Measurements from ENCODE around the gene ITPR1. TPM values are rescaled to one million over a fixed set of nuclear protein-coding genes. Genes with fewer than 3 reads are reported as not detected.
A peak's percentile ranks its signal among the peaks of the same experiment; 100 is the strongest.

Gene ITPR1
- total RNA-seq, 1 donor from 2014 or later, result 143 TPM

- Mint-ChIP-seq H3K27me3 (no peaks in the 10 kb centered on the region), H3K27ac (no peak overlapping the region), H3K4me1 (peaks cover 17% of the 10 kb centered on the region), H3K4me3 (no peak overlapping the region), H3K9me3 (no peaks in the 10 kb centered on the region), H3K36me3 (ENCODE audit: low read depth) (peaks cover 92% of the 10 kb centered on the region)
- no peak for DNase-seq
- ATAC-seq (ENCODE audit: low read depth), result no peak
- no peak for TF ChIP-seq CTCF (IDR thresholded peaks at IDR 0.05)
- CTCF ChIA-PET, result no interaction called here
- POLR2A ChIA-PET, result no interaction called here
- intact Hi-C loops (cut with micrococcal nuclease), result no loop called here
Measured at GRCh38 chr3:4780545-4780957, 287.4 kb downstream of the ITPR1 start.

GRCh38 chr3:4782095-4782494, 288.9 kb downstream of the ITPR1 start:
- no peak for TF ChIP-seq CTCF (IDR thresholded peaks at IDR 0.05)
- H3K4me3 Mint-ChIP-seq, result no peak overlapping the region
- no peak overlapping the region for H3K27ac Mint-ChIP-seq
- no peak for ATAC-seq (ENCODE audit: low read depth)
- H3K4me1 Mint-ChIP-seq, result peaks cover 3% of the 10 kb centered on the region
- intact Hi-C loops (cut with micrococcal nuclease), result no loop called here
- H3K27me3 Mint-ChIP-seq, result no peaks in the 10 kb centered on the region
- peaks cover 91% of the 10 kb centered on the region for H3K36me3 Mint-ChIP-seq (ENCODE audit: low read depth)
- ChIA-PET CTCF (no interaction called here), POLR2A (no interaction called here)
- DNase-seq, result no peak
- no peaks in the 10 kb centered on the region for H3K9me3 Mint-ChIP-seq

- TF ChIP-seq CTCF (IDR thresholded peaks at IDR 0.05), result no peak
- DNase-seq, result no peak
- intact Hi-C loops (cut with micrococcal nuclease), result no loop called here
- no peaks in the 10 kb centered on the region for H3K27me3 Mint-ChIP-seq
- H3K4me1 Mint-ChIP-seq, result no peaks in the 10 kb centered on the region
- peak overlapping the region; percentile 43 for H3K27ac Mint-ChIP-seq
- ATAC-seq (ENCODE audit: low read depth), result no peak
- H3K4me3 Mint-ChIP-seq, result no peak overlapping the region
- POLR2A ChIA-PET, result interaction anchor here (0.9 kb wide), 1 partner anchor 241 kb away, joined by 3 read pairs; no protein-coding TSS in a partner anchor
- peaks cover 92% of the 10 kb centered on the region for H3K36me3 Mint-ChIP-seq (ENCODE audit: low read depth)
- no peaks in the 10 kb centered on the region for H3K9me3 Mint-ChIP-seq
- CTCF ChIA-PET, result no interaction called here
Measured at GRCh38 chr3:4785551-4785950, 292.4 kb downstream of the ITPR1 start.

- H3K27ac Mint-ChIP-seq, result no peak overlapping the region
- POLR2A ChIA-PET, result no interaction called here
- DNase-seq (no peak), ATAC-seq (ENCODE audit: low read depth) (no peak)
- H3K4me1 Mint-ChIP-seq, result no peaks in the 10 kb centered on the region
- H3K4me3 Mint-ChIP-seq, result no peak overlapping the region
- no peaks in the 10 kb centered on the region for H3K9me3 Mint-ChIP-seq
- H3K27me3 Mint-ChIP-seq, result no peaks in the 10 kb centered on the region
- TF ChIP-seq CTCF (IDR thresholded peaks at IDR 0.05), result no peak
- intact Hi-C loops (cut with micrococcal nuclease), result no loop called here
- CTCF ChIA-PET, result no interaction called here
- H3K36me3 Mint-ChIP-seq (ENCODE audit: low read depth), result peaks cover 93% of the 10 kb centered on the region
Measured at GRCh38 chr3:4786431-4786830, 293.3 kb downstream of the ITPR1 start.

GRCh38 chr3:4791358-4791757, 298.2 kb downstream of the ITPR1 start:
- Mint-ChIP-seq H3K27me3 (no peaks in the 10 kb centered on the region), H3K36me3 (ENCODE audit: low read depth) (peaks cover 94% of the 10 kb centered on the region), H3K4me1 (no peaks in the 10 kb centered on the region), H3K9me3 (no peaks in the 10 kb centered on the region), H3K4me3 (no peak overlapping the region), H3K27ac (no peak overlapping the region)
- no peak for ATAC-seq (ENCODE audit: low read depth)
- no peak for TF ChIP-seq CTCF (IDR thresholded peaks at IDR 0.05)
- ChIA-PET CTCF (no interaction called here), POLR2A (interaction anchor here (0.6 kb wide), 1 partner anchor 195 kb away, joined by 4 read pairs; no protein-coding TSS in a partner anchor)
- DNase-seq, result no peak
- intact Hi-C loops (cut with micrococcal nuclease), result no loop called here

Data from activated B cell treated with CpG ODN at 0.5 μM for 24 hours (primary cell).